Cardiac muscle cell (in vitro differentiated cells and primary cell): ENCODE measurements around the gene WWP2. TPM values are rescaled to one million over a fixed set of nuclear protein-coding genes. Genes with fewer than 3 reads are reported as not detected.
A peak's percentile ranks its signal among the peaks of the same experiment; 100 is the strongest.

Source experiments
- DNase-seq, 2 donors: peaks; one replicate each; pipeline versions ENCODE4 v3.0.0 to v3.0.0-alpha.2; 2010 to 2017; ENCODE audit warnings: low read depth in 1 of 2, low spot score in 1 of 2
- H3K27ac ChIP-seq: fragments of 200-600 bp; sonication (generic); 2 replicates; pipeline ENCODE4 v1.5.1; 2016
- H3K27me3 ChIP-seq: fragments of 200-600 bp; sonication (generic); 2 replicates; pipeline ENCODE4 v1.6.0; 2016; ENCODE audit warnings: control low read depth
- H3K36me3 ChIP-seq: fragments of 200-600 bp; sonication (generic); 2 replicates; pipeline ENCODE4 v1.5.1; 2016; ENCODE audit warnings: control low read depth
- H3K4me1 ChIP-seq: fragments of 200-600 bp; sonication (generic); 2 replicates; pipeline ENCODE4 v1.8.1; 2017; ENCODE audit warnings: low read depth, mild to moderate bottlenecking, mixed run types
- H3K4me3 ChIP-seq: fragments of 200-600 bp; sonication (generic); 2 replicates; pipeline ENCODE4 v1.5.1; 2016; ENCODE audit warnings: mild to moderate bottlenecking
- H3K9me3 ChIP-seq: fragments of 200-600 bp; sonication (generic); 2 replicates; pipeline ENCODE4 v1.5.1; 2017; ENCODE audit warnings: low read depth, mild to moderate bottlenecking, control low read depth
- polyA plus RNA-seq: library from polyadenylated mRNA; unstranded; fragments of >200 nt; fragmentation: Nextera tagmentation; extraction: Ambion mirVana; gene quantifications from 2 replicates; pipeline ENCODE4 v1.2.1, GENCODE V29; 2016
- total RNA-seq: library from RNA; depleted of rRNA; stranded (reverse); fragments of >200 nt; gene quantifications from 2 replicates; pipeline ENCODE4 v1.2.3, GENCODE V29; 2016
- TF ChIP-seq, protein P1 (sequence below): IDR thresholded peaks from 2 replicates; pipeline ENCODE4 v1.5.1; 2012; ENCODE audit warnings: low read depth, mild to moderate bottlenecking, low read length

WWP2 gene
- total and polyA plus RNA-seq, 2 experiments from 2014 or later: 21.3 to 27.8 TPM

DNA sequence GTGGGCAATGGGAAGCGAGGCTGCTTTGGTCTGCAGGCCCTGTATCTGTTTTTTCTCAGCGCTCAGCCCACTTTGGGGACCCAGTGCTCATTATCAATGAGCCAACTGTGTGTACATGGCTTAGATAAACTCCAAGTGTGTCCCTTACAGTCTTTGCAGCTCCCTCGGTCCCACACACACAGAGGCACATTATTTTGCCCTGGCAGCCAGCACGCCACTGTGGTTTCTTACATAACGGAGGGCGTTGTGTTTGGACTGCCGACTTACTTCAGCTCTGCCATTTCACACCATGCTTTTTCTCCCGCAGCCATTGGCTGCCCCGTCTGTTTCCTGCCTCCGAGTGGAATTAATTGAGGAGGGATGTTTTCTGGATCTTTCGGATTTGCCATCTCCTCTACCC, 132.5 kb downstream of the WWP2 start:
- Histone ChIP-seq H3K27me3 (no peaks in the 10 kb centered on the region), H3K4me3 (no peak overlapping the region), H3K27ac (peak overlapping the region; percentile 68), H3K4me1 (peaks cover 39% of the 10 kb centered on the region), H3K9me3 (no peaks in the 10 kb centered on the region), H3K36me3 (no peaks in the 10 kb centered on the region)
- DNase-seq: peak in 1 of 2 donors; percentile 62
- TF ChIP-seq, protein P1, sequence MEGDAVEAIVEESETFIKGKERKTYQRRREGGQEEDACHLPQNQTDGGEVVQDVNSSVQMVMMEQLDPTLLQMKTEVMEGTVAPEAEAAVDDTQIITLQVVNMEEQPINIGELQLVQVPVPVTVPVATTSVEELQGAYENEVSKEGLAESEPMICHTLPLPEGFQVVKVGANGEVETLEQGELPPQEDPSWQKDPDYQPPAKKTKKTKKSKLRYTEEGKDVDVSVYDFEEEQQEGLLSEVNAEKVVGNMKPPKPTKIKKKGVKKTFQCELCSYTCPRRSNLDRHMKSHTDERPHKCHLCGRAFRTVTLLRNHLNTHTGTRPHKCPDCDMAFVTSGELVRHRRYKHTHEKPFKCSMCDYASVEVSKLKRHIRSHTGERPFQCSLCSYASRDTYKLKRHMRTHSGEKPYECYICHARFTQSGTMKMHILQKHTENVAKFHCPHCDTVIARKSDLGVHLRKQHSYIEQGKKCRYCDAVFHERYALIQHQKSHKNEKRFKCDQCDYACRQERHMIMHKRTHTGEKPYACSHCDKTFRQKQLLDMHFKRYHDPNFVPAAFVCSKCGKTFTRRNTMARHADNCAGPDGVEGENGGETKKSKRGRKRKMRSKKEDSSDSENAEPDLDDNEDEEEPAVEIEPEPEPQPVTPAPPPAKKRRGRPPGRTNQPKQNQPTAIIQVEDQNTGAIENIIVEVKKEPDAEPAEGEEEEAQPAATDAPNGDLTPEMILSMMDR: no peak

DNA sequence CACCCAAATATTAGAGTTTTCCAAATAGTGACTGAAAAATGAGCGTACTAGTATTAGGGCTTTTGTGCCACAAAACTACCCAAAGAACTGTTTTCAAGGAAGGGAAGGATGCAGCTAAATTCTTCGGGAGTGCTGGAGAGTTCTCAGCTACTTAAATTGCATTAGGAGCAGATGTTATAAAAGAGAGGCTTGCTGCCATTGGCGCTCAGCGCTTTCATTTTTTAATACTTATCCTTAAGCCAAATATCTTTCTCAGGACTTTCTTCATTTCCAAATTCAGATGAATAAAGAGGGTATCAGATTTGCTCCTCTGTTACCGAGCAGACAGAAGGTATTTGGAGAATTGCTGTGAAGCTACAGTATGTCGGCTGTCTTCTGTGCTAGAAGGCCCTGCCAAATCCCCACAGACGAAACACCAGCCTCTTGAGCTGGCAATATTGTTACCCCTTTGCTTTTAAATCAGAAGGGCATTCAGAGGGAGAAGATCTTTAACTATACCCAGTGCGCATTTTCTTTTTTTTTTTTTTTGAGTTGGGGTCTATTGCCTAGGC, 141.8 kb downstream of the WWP2 start:
- H3K27me3 ChIP-seq: no peaks in the 10 kb centered on the region
- no peaks in the 10 kb centered on the region for H3K36me3 ChIP-seq
- DNase-seq: no peak
- no peaks in the 10 kb centered on the region for H3K9me3 ChIP-seq
- no peaks in the 10 kb centered on the region for H3K4me1 ChIP-seq
- TF ChIP-seq, protein P1: no peak
- no peak overlapping the region for H3K4me3 ChIP-seq
- H3K27ac ChIP-seq: no peak overlapping the region

DNA sequence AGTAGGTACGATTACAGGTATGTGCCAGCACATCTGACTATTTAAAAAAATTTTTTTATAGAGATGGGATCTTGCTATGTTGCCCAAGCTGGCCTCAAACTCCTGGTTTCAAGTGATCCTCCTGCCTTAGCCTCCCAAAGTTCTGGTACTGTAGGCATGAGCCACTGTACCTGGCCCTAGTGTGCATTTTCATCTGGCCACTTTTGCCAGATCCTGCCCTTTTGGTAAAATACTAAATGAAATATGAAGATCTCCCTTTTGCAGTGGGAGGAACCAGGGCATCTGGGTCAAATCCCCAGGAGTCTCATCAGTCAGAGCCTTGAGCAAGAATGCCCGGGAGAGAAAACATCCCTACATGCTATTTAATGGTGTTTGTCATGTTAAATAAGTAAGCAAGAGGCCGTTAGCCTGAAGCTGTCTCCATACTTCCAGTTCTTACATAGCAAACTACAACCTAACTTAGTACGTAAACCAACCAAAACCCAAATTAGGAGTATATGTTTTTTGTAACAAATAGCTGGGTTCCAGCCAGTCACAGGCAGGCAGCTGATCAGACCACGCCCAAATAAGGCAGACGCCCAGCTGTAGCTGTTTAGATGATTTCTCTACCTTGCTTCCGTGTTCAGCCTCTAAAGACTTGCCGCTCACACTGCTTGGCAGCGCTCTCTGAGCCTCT, 142.5 kb downstream of the WWP2 start:
- H3K36me3 ChIP-seq: no peaks in the 10 kb centered on the region
- TF ChIP-seq, protein P1: no peak
- H3K27ac ChIP-seq: no peak overlapping the region

DNA sequence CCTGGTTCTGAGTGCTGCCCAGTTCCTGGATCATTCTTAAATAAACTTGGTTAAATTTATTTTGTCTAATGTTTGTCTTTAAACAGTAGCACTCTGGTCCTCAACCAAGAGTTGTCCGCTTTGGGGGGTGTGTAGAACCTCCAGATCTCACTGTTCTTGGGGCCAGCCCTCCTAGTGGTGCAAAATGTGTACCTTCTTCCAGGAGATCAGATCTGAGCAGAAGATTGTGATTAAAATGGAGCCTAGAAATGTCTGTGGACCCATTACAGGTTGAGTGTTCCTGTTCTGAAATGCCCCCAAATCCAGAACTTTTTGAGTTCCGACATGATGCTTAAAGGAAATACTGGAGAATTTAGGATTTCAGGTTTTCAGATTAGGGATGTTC, 143.0 kb downstream of the WWP2 start:
- H3K4me1 ChIP-seq: no peaks in the 10 kb centered on the region
- H3K36me3 ChIP-seq: no peaks in the 10 kb centered on the region
- no peak overlapping the region for H3K27ac ChIP-seq
- no peaks in the 10 kb centered on the region for H3K9me3 ChIP-seq
- no peaks in the 10 kb centered on the region for H3K27me3 ChIP-seq
- no peak for DNase-seq
- no peak overlapping the region for H3K4me3 ChIP-seq
- TF ChIP-seq, protein P1: no peak

More for the DNA sequence above, 142.5 kb downstream of the WWP2 start:
- no peak for DNase-seq
- no peaks in the 10 kb centered on the region for H3K27me3 ChIP-seq
- no peak overlapping the region for H3K4me3 ChIP-seq
- no peaks in the 10 kb centered on the region for H3K4me1 ChIP-seq
- H3K9me3 ChIP-seq: no peaks in the 10 kb centered on the region

DNA sequence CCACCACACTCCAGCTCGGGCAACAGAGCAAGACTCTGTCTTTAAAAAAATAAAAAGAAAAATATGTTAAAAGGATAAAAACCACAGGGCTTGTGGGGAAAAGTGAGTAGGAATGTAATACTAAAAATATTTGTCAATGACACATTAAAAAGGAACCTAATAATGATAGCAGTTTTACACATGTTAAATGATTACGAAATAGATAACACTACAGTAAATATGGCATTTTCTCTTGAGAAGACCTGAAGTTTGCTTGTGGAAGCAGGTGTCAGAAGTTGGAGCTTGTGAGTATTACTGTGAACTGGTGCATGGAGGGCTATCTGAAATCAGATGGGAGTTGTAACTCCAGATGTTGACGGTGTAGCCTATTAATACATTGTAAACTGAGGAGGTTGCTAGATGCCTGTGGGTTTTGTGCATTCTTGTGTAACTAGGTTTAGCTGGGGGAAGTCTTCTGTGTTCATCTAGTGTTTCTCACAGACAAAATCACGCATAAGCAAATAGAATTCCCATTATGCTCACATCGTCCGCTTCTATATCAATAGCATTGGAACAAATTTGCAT, 144.8 kb downstream of the WWP2 start:
- TF ChIP-seq, protein P1: no peak

More for the DNA sequence above, 144.8 kb downstream of the WWP2 start:
- Histone ChIP-seq H3K27ac (no peak overlapping the region), H3K4me3 (no peak overlapping the region), H3K36me3 (no peaks in the 10 kb centered on the region), H3K9me3 (no peaks in the 10 kb centered on the region), H3K4me1 (no peaks in the 10 kb centered on the region), H3K27me3 (no peaks in the 10 kb centered on the region)
- peak in 1 of 2 donors; percentile 54 for DNase-seq
